Transverse colon (tissue), 4 donors: Measurements from ENCODE around the gene OAS2.

ENCODE experiments used
- EP300 ChIP-seq: sonication (generic); formaldehyde crosslinking; IDR thresholded peaks from one replicate; pipeline ENCODE4 v1.6.1; 2017; ENCODE audit warnings: antibody characterized with exemption, low read depth
- POLR2A ChIP-seq: fragments of 450-650 bp; IDR thresholded peaks from one replicate; pipeline ENCODE4 v1.6.1; 2016; ENCODE audit warnings: antibody characterized with exemption, mild to moderate bottlenecking, moderate library complexity
- POLR2AphosphoS5 ChIP-seq, 3 donors: sonication (generic); formaldehyde crosslinking; IDR thresholded peaks; one replicate each; pipeline ENCODE4 v1.6.1; 2016; ENCODE audit warnings: antibody characterized with exemption in 3 of 3
- TF ChIP-seq, protein P1 (sequence below), 5 experiments: fragments of 200-600 bp in 3 of 5; fragments of 450-650 bp in 2 of 5; sonication (generic) in 3 of 5; IDR thresholded peaks; 1 replicate in 2 of 5; 2 replicates in 3 of 5; pipeline ENCODE4 v1.5.1; 2016 to 2017; ENCODE audit warnings: antibody characterized with exemption in 5 of 5, inconsistent platforms in 3 of 5, mild to moderate bottlenecking in 2 of 5, moderate library complexity in 1 of 5

- TF ChIP-seq EP300: no peak
- TF ChIP-seq, protein P1, sequence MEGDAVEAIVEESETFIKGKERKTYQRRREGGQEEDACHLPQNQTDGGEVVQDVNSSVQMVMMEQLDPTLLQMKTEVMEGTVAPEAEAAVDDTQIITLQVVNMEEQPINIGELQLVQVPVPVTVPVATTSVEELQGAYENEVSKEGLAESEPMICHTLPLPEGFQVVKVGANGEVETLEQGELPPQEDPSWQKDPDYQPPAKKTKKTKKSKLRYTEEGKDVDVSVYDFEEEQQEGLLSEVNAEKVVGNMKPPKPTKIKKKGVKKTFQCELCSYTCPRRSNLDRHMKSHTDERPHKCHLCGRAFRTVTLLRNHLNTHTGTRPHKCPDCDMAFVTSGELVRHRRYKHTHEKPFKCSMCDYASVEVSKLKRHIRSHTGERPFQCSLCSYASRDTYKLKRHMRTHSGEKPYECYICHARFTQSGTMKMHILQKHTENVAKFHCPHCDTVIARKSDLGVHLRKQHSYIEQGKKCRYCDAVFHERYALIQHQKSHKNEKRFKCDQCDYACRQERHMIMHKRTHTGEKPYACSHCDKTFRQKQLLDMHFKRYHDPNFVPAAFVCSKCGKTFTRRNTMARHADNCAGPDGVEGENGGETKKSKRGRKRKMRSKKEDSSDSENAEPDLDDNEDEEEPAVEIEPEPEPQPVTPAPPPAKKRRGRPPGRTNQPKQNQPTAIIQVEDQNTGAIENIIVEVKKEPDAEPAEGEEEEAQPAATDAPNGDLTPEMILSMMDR (IDR thresholded peaks at IDR 0.05): no peak
- TF ChIP-seq POLR2AphosphoS5 (IDR thresholded peaks at IDR 0.05): no peak
- TF ChIP-seq POLR2A: no peak
Measured at GRCh38 chr12:112941528-112942335, 36.6 kb upstream of the OAS2 start.
